ENCODE measurements around the gene PHF5A. TPM values are rescaled to one million over a fixed set of nuclear protein-coding genes. Genes with fewer than 3 reads are reported as not detected.

PHF5A gene
- total and polyA plus RNA-seq, 3 donors from 2014 or later: 33.7 to 42.8 (median 35.1) TPM

GRCh38 chr22:41491374-41492100 lies 23.0 kb upstream of the PHF5A start:
- Histone ChIP-seq H3K9me3 (no peaks in the 10 kb centered on the region), H3K4me1 (peaks cover 16% of the 10 kb centered on the region), H3K36me3 (ENCODE audit: low read depth, missing control alignments) (no peaks in the 10 kb centered on the region), H3K4me3 (no peak overlapping the region), H3K27me3 (no peaks in the 10 kb centered on the region), H3K27ac (peak overlapping the region in 1 of 2 donors; percentile 59)
- intact Hi-C loops (cut with DNase I; ENCODE audit: low total_unique reads): no loop called here
- WGBS, 2 donors: 53 to 57% methylated on average over 5 of the region's 5 CpGs
- no peak for TF ChIP-seq POLR2A (IDR thresholded peaks at IDR 0.05)
- no peak for TF ChIP-seq CTCF (IDR thresholded peaks at IDR 0.05)
- DNase-seq: no peak

GRCh38 chr22:41488596-41489385 lies 20.3 kb upstream of the PHF5A start:
- peaks cover 16% of the 10 kb centered on the region for H3K4me1 ChIP-seq
- TF ChIP-seq CTCF (IDR thresholded peaks at IDR 0.05): no peak
- TF ChIP-seq POLR2A (IDR thresholded peaks at IDR 0.05): no peak
- 72 to 75% methylated on average over 3 of the region's 3 CpGs for WGBS, 2 donors
- intact Hi-C loops (cut with DNase I; ENCODE audit: low total_unique reads): no loop called here
- no peak for DNase-seq
- H3K9me3 ChIP-seq: no peaks in the 10 kb centered on the region
- no peak overlapping the region for H3K4me3 ChIP-seq
- H3K27me3 ChIP-seq: no peaks in the 10 kb centered on the region
- no peaks in the 10 kb centered on the region for H3K36me3 ChIP-seq (ENCODE audit: low read depth, missing control alignments)
- no peak overlapping the region for H3K27ac ChIP-seq

- 89 to 91% methylated on average over 4 of the region's 4 CpGs for WGBS, 2 donors
- no peak for TF ChIP-seq POLR2A (IDR thresholded peaks at IDR 0.05)
- no peak for TF ChIP-seq CTCF (IDR thresholded peaks at IDR 0.05)
- no peak overlapping the region for H3K27ac ChIP-seq
Measured at GRCh38 chr22:41488076-41488475, 19.6 kb upstream of the PHF5A start.

GRCh38 chr22:41487037-41487935 lies 18.8 kb upstream of the PHF5A start:
- no peak for DNase-seq
- no peaks in the 10 kb centered on the region for H3K9me3 ChIP-seq
- intact Hi-C loops (cut with DNase I; ENCODE audit: low total_unique reads): no loop called here
- no peak for TF ChIP-seq CTCF (IDR thresholded peaks at IDR 0.05)
- no peak for TF ChIP-seq POLR2A (IDR thresholded peaks at IDR 0.05)
- no peak overlapping the region for H3K4me3 ChIP-seq
- 78 to 79% methylated on average over 8 of the region's 8 CpGs for WGBS, 2 donors
- no peaks in the 10 kb centered on the region for H3K36me3 ChIP-seq (ENCODE audit: low read depth, missing control alignments)
- no peaks in the 10 kb centered on the region for H3K27me3 ChIP-seq
- H3K4me1 ChIP-seq: peaks cover 23% of the 10 kb centered on the region
- H3K27ac ChIP-seq: no peak overlapping the region

More at GRCh38 chr22:41488076-41488475, 19.6 kb upstream of the PHF5A start:
- DNase-seq: no peak
- intact Hi-C loops (cut with DNase I; ENCODE audit: low total_unique reads): no loop called here
- no peak overlapping the region for H3K4me3 ChIP-seq
- H3K9me3 ChIP-seq: no peaks in the 10 kb centered on the region
- peaks cover 18% of the 10 kb centered on the region for H3K4me1 ChIP-seq
- no peaks in the 10 kb centered on the region for H3K36me3 ChIP-seq (ENCODE audit: low read depth, missing control alignments)
- H3K27me3 ChIP-seq: no peaks in the 10 kb centered on the region

All from testis (tissue), 3 donors.